ENCODE data around the gene ZNF436. TPM values are rescaled to one million over a fixed set of nuclear protein-coding genes. Genes with fewer than 3 reads are reported as not detected.
"Not testable (repeated sequence)": the region's sequence is repeated elsewhere in the genome, so short reads cannot be mapped to it uniquely, and the experiment has no call there.

The ZNF436 gene
- total RNA-seq, 2 experiments from 2014 or later, result 8.1 to 8.2 TPM

DNA sequence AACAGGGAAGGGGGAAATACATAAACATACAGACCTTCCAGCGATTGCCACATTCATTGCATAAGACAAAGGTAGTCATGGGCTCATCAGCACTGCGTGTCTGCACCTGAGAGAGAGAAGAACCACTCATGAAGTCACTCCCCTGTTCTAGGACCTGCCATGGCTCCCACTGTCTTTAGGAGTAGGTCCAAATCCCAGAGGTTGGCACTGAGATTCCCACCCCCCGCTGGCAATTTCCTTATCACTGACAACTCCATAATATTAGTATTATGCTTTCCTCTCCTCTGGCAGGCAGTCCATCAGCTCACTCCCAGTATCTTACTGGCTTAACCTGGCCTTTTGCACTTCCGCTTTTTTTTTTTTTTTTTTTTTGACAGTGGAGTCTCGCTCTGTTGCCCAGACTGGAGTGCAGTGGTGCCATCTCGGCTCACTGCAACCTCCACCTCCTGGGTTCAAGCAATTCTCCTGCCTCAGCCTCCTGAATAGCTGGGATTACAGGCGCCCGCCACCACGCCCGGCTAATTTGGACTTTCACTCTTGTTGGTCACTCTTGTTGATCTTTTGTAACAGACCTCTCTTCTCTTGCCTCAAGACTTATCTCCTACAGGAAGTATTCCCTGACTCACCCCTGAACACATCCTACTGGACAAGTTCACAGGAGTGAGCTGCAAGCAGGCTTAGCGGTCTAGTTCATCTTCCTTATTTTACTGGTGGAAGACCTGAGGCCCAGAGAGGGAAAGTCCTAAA lies 14.8 kb upstream of the ZNF436 start:
- POLR2A ChIA-PET, result no interaction called here
- H3K4me3 Mint-ChIP-seq, result no peak overlapping the region
- peaks cover 3% of the 10 kb centered on the region for H3K4me1 Mint-ChIP-seq
- H3K36me3 Mint-ChIP-seq, result peaks cover 2% of the 10 kb centered on the region
- DNase-seq (no peak), ATAC-seq (ENCODE audit: low read depth) (no peak)
- no peaks in the 10 kb centered on the region for H3K27me3 Mint-ChIP-seq
- H3K27ac Mint-ChIP-seq, result no peak overlapping the region
- H3K9me3 Mint-ChIP-seq, result no peaks in the 10 kb centered on the region

GRCh38 chr1:23383577-23384311 lies 14.1 kb upstream of the ZNF436 start:
- H3K4me1 Mint-ChIP-seq, result peaks cover 3% of the 10 kb centered on the region

DNA sequence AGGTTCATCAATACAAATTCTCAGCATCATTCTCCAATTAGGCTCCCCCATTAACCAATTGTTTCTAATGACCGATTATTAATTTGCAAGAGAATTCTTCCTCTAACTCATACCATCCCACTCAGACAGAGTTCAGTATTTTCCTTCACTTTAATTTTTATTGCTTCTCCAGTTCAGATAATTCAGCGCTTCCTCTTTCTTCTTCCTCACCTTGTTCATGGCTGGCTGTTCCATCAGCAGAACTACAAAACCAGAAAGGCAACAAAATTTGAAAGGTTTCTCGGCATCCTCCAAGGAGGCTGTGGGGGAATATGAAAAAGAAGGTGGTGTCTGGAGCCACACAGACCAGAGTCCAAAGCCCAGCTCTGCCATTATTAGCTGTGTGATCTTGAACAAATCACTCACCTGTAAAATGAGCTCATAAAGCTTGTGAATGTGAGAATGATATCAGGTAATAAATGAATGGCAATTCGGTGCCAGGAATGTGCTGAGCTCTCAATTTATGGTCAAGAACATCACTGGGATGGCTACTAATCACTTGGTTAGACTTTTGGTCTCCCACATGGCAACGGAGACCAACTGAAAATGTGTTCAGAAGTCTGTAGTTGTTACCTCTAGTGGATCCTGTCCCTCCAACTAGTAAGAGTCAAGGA lies 11.7 kb upstream of the ZNF436 start:
- ATAC-seq (ENCODE audit: low read depth) (no peak), DNase-seq (no peak)
- peaks cover 2% of the 10 kb centered on the region for H3K36me3 Mint-ChIP-seq
- H3K9me3 Mint-ChIP-seq, result no peaks in the 10 kb centered on the region
- no peak overlapping the region for H3K27ac Mint-ChIP-seq
- POLR2A ChIA-PET, result no interaction called here
- no peak overlapping the region for H3K4me3 Mint-ChIP-seq
- no peaks in the 10 kb centered on the region for H3K27me3 Mint-ChIP-seq
- peaks cover 3% of the 10 kb centered on the region for H3K4me1 Mint-ChIP-seq

More at GRCh38 chr1:23383577-23384311, 14.1 kb upstream of the ZNF436 start:
- no peak overlapping the region for H3K27ac Mint-ChIP-seq
- no peak for DNase-seq
- H3K36me3 Mint-ChIP-seq, result peaks cover 2% of the 10 kb centered on the region
- H3K9me3 Mint-ChIP-seq, result no peaks in the 10 kb centered on the region
- POLR2A ChIA-PET, result no interaction called here
- H3K27me3 Mint-ChIP-seq, result no peaks in the 10 kb centered on the region
- ATAC-seq (ENCODE audit: low read depth), result no peak
- no peak overlapping the region for H3K4me3 Mint-ChIP-seq

DNA sequence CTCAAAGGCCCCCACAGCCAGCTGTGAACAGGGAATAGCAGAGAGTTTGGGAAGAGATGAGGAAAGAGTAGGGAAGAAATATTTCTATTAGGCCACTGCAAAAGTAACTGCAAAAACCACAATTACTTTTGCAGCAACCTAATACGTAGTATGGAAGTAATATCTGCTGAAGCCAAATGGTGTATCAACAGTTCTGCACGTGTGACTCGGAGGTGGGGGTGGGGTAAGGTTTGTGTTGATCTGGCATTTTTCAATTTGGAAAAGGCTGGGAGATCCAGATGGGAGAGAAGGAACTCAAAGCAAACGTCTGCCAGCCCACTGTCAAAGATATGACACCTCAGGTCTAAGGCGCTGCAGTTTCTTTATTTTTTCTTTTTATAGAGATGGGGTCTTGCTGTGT lies 11.1 kb upstream of the ZNF436 start:
- DNase-seq (no peak), ATAC-seq (ENCODE audit: low read depth) (no peak)
- Mint-ChIP-seq H3K27ac (no peak overlapping the region), H3K9me3 (no peaks in the 10 kb centered on the region), H3K4me1 (peaks cover 3% of the 10 kb centered on the region), H3K4me3 (no peak overlapping the region), H3K27me3 (no peaks in the 10 kb centered on the region), H3K36me3 (peaks cover 2% of the 10 kb centered on the region)
- POLR2A ChIA-PET, result no interaction called here

- DNase-seq; H3K9me3 Mint-ChIP-seq; ATAC-seq (ENCODE audit: low read depth); POLR2A ChIA-PET; H3K27me3 Mint-ChIP-seq; H3K4me3 Mint-ChIP-seq; H3K27ac Mint-ChIP-seq; H3K36me3 Mint-ChIP-seq; H3K4me1 Mint-ChIP-seq: not testable (repeated sequence)
Measured at GRCh38 chr1:23380236-23380635, 10.6 kb upstream of the ZNF436 start.

- Mint-ChIP-seq H3K4me3 (no peak overlapping the region), H3K9me3 (peaks cover 1% of the 10 kb centered on the region), H3K27me3 (no peaks in the 10 kb centered on the region), H3K4me1 (no peaks in the 10 kb centered on the region), H3K36me3 (peaks cover 2% of the 10 kb centered on the region), H3K27ac (no peak overlapping the region)
- ATAC-seq (ENCODE audit: low read depth) (no peak), DNase-seq (no peak)
- POLR2A ChIA-PET, result interaction anchor here (0.6 to 1.0 kb wide), 4 partner anchors 9 to 1086 kb away, joined by 3 to 5 read pairs (median 3); partner anchors contain the start of gene HNRNPR
Measured at GRCh38 chr1:23376890-23377811, 7.5 kb upstream of the ZNF436 start.

- H3K4me3 Mint-ChIP-seq; H3K4me1 Mint-ChIP-seq; ATAC-seq (ENCODE audit: low read depth); DNase-seq; H3K36me3 Mint-ChIP-seq; H3K9me3 Mint-ChIP-seq; H3K27me3 Mint-ChIP-seq; H3K27ac Mint-ChIP-seq: not testable (repeated sequence)
- POLR2A ChIA-PET, result interaction anchor here (0.7 kb wide), 1 partner anchor 18 kb away, joined by 3 read pairs; no protein-coding TSS in a partner anchor
Measured at GRCh38 chr1:23374079-23374735, 4.6 kb upstream of the ZNF436 start.

- Mint-ChIP-seq H3K4me3 (no peak overlapping the region), H3K36me3 (peaks cover 6% of the 10 kb centered on the region), H3K27me3 (no peaks in the 10 kb centered on the region), H3K9me3 (peaks cover 1% of the 10 kb centered on the region), H3K4me1 (peaks cover 14% of the 10 kb centered on the region), H3K27ac (no peak overlapping the region)
- DNase-seq (no peak), ATAC-seq (ENCODE audit: low read depth) (no peak)
- POLR2A ChIA-PET, result no interaction called here
Measured at GRCh38 chr1:23371987-23372880, 2.6 kb upstream of the ZNF436 start.

- Mint-ChIP-seq H3K27me3 (no peaks in the 10 kb centered on the region), H3K4me1 (peaks cover 23% of the 10 kb centered on the region), H3K9me3 (peaks cover 2% of the 10 kb centered on the region), H3K36me3 (peaks cover 17% of the 10 kb centered on the region), H3K4me3 (peak overlapping the region; percentile 97), H3K27ac (no peak overlapping the region)
- ATAC-seq (ENCODE audit: low read depth) (no peak), DNase-seq (no peak)
- POLR2A ChIA-PET, result interaction anchor here (6.2 kb wide), 1 partner anchor 26 kb away, joined by 97 read pairs; the partner anchor contains the start of gene HNRNPR
Measured at GRCh38 chr1:23370709-23371584, 1.3 kb upstream of the ZNF436 start.

GRCh38 chr1:23370330-23370708 lies 683 bp upstream of the ZNF436 start:
- Mint-ChIP-seq H3K4me1 (peaks cover 23% of the 10 kb centered on the region), H3K36me3 (peaks cover 21% of the 10 kb centered on the region), H3K4me3 (peak overlapping the region; percentile 97), H3K27me3 (no peaks in the 10 kb centered on the region), H3K27ac (no peak overlapping the region), H3K9me3 (peaks cover 3% of the 10 kb centered on the region)
- DNase-seq, result no peak
- POLR2A ChIA-PET, result interaction anchor here (6.2 kb wide), 1 partner anchor 25 kb away, joined by 97 read pairs; the partner anchor contains the start of gene HNRNPR
- ATAC-seq (ENCODE audit: low read depth), result no peak
